Measurements from ENCODE around the gene ZBTB1.

Gene ZBTB1

GRCh38 chr14:64536488-64537245 lies 32.1 kb downstream of the ZBTB1 start:
- no peak for ATAC-seq
- TF ChIP-seq GLIS3 (CRISPR knock-in tag; IDR thresholded peaks at IDR 0.05), result no peak
- no peak for TF ChIP-seq RARB (CRISPR knock-in tag; IDR thresholded peaks at IDR 0.05)
- no peak for TF ChIP-seq POU6F1 (CRISPR knock-in tag; IDR thresholded peaks at IDR 0.05; ENCODE audit: borderline replicate concordance, low read depth)
- TF ChIP-seq ARNTL (CRISPR knock-in tag; IDR thresholded peaks at IDR 0.05; ENCODE audit: borderline replicate concordance, low read depth), result no peak
- no peak for TF ChIP-seq ZFP30 (CRISPR knock-in tag; IDR thresholded peaks at IDR 0.05)
- TF ChIP-seq ZFP3 (CRISPR knock-in tag; IDR thresholded peaks at IDR 0.05), result no peak
- TF ChIP-seq ZC3H10 (CRISPR knock-in tag; IDR thresholded peaks at IDR 0.05), result no peak
- TF ChIP-seq TSHZ2 (CRISPR knock-in tag; IDR thresholded peaks at IDR 0.05), result no peak
- TF ChIP-seq BACH2 (CRISPR knock-in tag; IDR thresholded peaks at IDR 0.05; ENCODE audit: borderline replicate concordance), result no peak
- no peak for TF ChIP-seq ZNF70 (CRISPR knock-in tag; IDR thresholded peaks at IDR 0.05)
- no peak for TF ChIP-seq ESRRG (CRISPR knock-in tag; IDR thresholded peaks at IDR 0.05)
- TF ChIP-seq OSR1 (CRISPR knock-in tag; IDR thresholded peaks at IDR 0.05), result no peak
- TF ChIP-seq ZNF8 (CRISPR knock-in tag; IDR thresholded peaks at IDR 0.05), result no peak
- TF ChIP-seq CSRNP3 (CRISPR knock-in tag; IDR thresholded peaks at IDR 0.05), result no peak
- TF ChIP-seq SNAI2 (CRISPR knock-in tag; IDR thresholded peaks at IDR 0.05), result no peak
- no peak for TF ChIP-seq PATZ1 (CRISPR knock-in tag; IDR thresholded peaks at IDR 0.05; ENCODE audit: borderline replicate concordance)
- TF ChIP-seq TOX (CRISPR knock-in tag; IDR thresholded peaks at IDR 0.05; ENCODE audit: borderline replicate concordance), result no peak
- TF ChIP-seq ZNF565 (CRISPR knock-in tag; conservative IDR thresholded peaks at IDR 0.05; ENCODE audit: low read depth), result no peak
- TF ChIP-seq ISL1 (CRISPR knock-in tag; IDR thresholded peaks at IDR 0.05), result no peak
- no peak for TF ChIP-seq TCF4 (CRISPR knock-in tag; IDR thresholded peaks at IDR 0.05; ENCODE audit: borderline replicate concordance)

GRCh38 chr14:64540208-64541202 lies 35.9 kb downstream of the ZBTB1 start, which contains the start of gene HSPA2:
Gene HSPA2, plus strand, starts transcription at chr14:64540741. Its CDS starts 109 bp downstream, at chr14:64540850.
- peak; percentile 94 for ATAC-seq
- no peak for TF ChIP-seq CREB5 (CRISPR knock-in tag; IDR thresholded peaks at IDR 0.05; ENCODE audit: low read depth)
- TF ChIP-seq TOX (CRISPR knock-in tag; IDR thresholded peaks at IDR 0.05; ENCODE audit: borderline replicate concordance), result no peak
- no peak for TF ChIP-seq TCF4 (CRISPR knock-in tag; IDR thresholded peaks at IDR 0.05; ENCODE audit: borderline replicate concordance)
- TF ChIP-seq ZFP30 (CRISPR knock-in tag; IDR thresholded peaks at IDR 0.05), result no peak
- TF ChIP-seq TSHZ2 (CRISPR knock-in tag; IDR thresholded peaks at IDR 0.05), result no peak
- no peak for TF ChIP-seq ZNF8 (CRISPR knock-in tag; IDR thresholded peaks at IDR 0.05)
- no peak for TF ChIP-seq PATZ1 (CRISPR knock-in tag; IDR thresholded peaks at IDR 0.05; ENCODE audit: borderline replicate concordance)
- no peak; the same call in 1 of the 2 replicates for TF ChIP-seq SNAI2 (CRISPR knock-in tag; IDR thresholded peaks at IDR 0.05)
- no peak for TF ChIP-seq PPARA (CRISPR knock-in tag; IDR thresholded peaks at IDR 0.05; ENCODE audit: borderline replicate concordance)
- TF ChIP-seq BACH2 (CRISPR knock-in tag; IDR thresholded peaks at IDR 0.05; ENCODE audit: borderline replicate concordance), result no peak
- TF ChIP-seq CSDC2 (CRISPR knock-in tag; IDR thresholded peaks at IDR 0.05), result no peak
